Suprapubic skin (tissue), 4 donors: ENCODE data around the gene NR3C1.

Experiments
- CTCF ChIP-seq, 2 donors: fragments of 200-600 bp in 1 of 2; fragments of 450-650 bp in 1 of 2; sonication (generic) in 1 of 2; IDR thresholded peaks; one replicate each; pipeline ENCODE4 v1.5.1; 2016 to 2019; ENCODE audit warnings: antibody characterized with exemption in 2 of 2, mild to moderate bottlenecking in 1 of 2, moderate library complexity in 1 of 2
- EP300 ChIP-seq: sonication (generic); formaldehyde crosslinking; IDR thresholded peaks from one replicate; pipeline ENCODE4 v1.6.1; 2017; ENCODE audit warnings: antibody characterized with exemption
- POLR2A ChIP-seq, 2 donors: fragments of 450-650 bp; IDR thresholded peaks; one replicate each; pipeline ENCODE4 v1.6.1; 2017; ENCODE audit warnings: antibody characterized with exemption in 2 of 2, mild to moderate bottlenecking in 2 of 2, moderate library complexity in 2 of 2
- POLR2AphosphoS5 ChIP-seq, 3 donors: sonication (generic); formaldehyde crosslinking; IDR thresholded peaks; one replicate each; pipeline ENCODE4 v1.6.1; 2017; ENCODE audit warnings: antibody characterized with exemption in 3 of 3

GRCh38 chr5:143399616-143400540 is 3.6 kb downstream of the NR3C1 start:
- TF ChIP-seq CTCF (IDR thresholded peaks at IDR 0.05) (no peak), POLR2AphosphoS5 (IDR thresholded peaks at IDR 0.05) (no peak), POLR2A (IDR thresholded peaks at IDR 0.05) (no peak), EP300 (no peak)
